DND-41 (cell line): ENCODE data around the gene SLC12A8.

Experiments used
- ATAC-seq: fragments of 200-7000 bp; cut with Tn5 transposase; 3 replicates; pipeline ENCODE4 v1.9.1; 2021; ENCODE audit warnings: low read depth; ENCODE audit not compliant: insufficient read depth
- DNase-seq: peaks from one replicate; pipeline ENCODE4 v3.0.0-alpha.2; 2020
- H2AFZ ChIP-seq: 2 replicates; pipeline ENCODE4 v1.6.0; 2012; ENCODE audit warnings: low read depth, low read length
- H3K27ac ChIP-seq: 2 replicates; pipeline ENCODE4 v1.5.1; 2012; ENCODE audit warnings: low read length, inconsistent platforms
- H3K27me3 ChIP-seq: fragments of 200-600 bp; sonication (generic); 2 replicates; pipeline ENCODE4 v1.6.0; 2012; ENCODE audit warnings: low read length, mild to moderate bottlenecking, inconsistent platforms; ENCODE audit not compliant: insufficient read depth, poor library complexity
- H3K36me3 ChIP-seq: 2 replicates; pipeline ENCODE4 v1.5.1; 2012; ENCODE audit warnings: low read length, inconsistent platforms; ENCODE audit not compliant: insufficient read depth
- H3K4me1 ChIP-seq: 2 replicates; pipeline ENCODE4 v1.5.1; 2012; ENCODE audit warnings: mild to moderate bottlenecking, low read length; ENCODE audit not compliant: insufficient read depth
- H3K4me2 ChIP-seq: 2 replicates; pipeline ENCODE4 v1.6.0; 2012; ENCODE audit warnings: mild to moderate bottlenecking, moderate library complexity, low read length, inconsistent platforms; ENCODE audit not compliant: insufficient read depth
- H3K4me3 ChIP-seq, 2 experiments: fragments of 200-600 bp in 1 of 2; shearing (Covaris generic) in 1 of 2; 2 replicates each; pipeline ENCODE4 v1.5.1; 2012 to 2016; ENCODE audit warnings: inconsistent platforms in 2 of 2, low read length in 2 of 2, mild to moderate bottlenecking in 2 of 2, low read depth in 1 of 2, moderate library complexity in 1 of 2
- H3K79me2 ChIP-seq: 2 replicates; pipeline ENCODE4 v1.6.0; 2012; ENCODE audit warnings: low read length, inconsistent platforms; ENCODE audit not compliant: insufficient read depth
- H3K9ac ChIP-seq: 2 replicates; pipeline ENCODE4 v1.6.0; 2012; ENCODE audit warnings: low read depth, mild to moderate bottlenecking, inconsistent platforms, low read length, moderate library complexity
- H3K9me3 ChIP-seq: 2 replicates; pipeline ENCODE4 v1.5.1; 2012; ENCODE audit warnings: low read length, moderate library complexity, mild to moderate bottlenecking, inconsistent platforms; ENCODE audit not compliant: insufficient read depth, severe bottlenecking
- H4K20me1 ChIP-seq: 2 replicates; pipeline ENCODE4 v1.6.0; 2012; ENCODE audit warnings: low read length; ENCODE audit not compliant: insufficient read depth
- EZH2 ChIP-seq: IDR thresholded peaks from 3 replicates; pipeline ENCODE4 v1.6.1; 2012; ENCODE audit warnings: borderline replicate concordance, low read depth, mild to moderate bottlenecking, moderate library complexity, low read length, inconsistent platforms; ENCODE audit not compliant: severe bottlenecking
- TF ChIP-seq, protein P1 (sequence below): IDR thresholded peaks from 2 replicates; pipeline ENCODE4 v1.5.1; 2012; ENCODE audit warnings: borderline replicate concordance, low read length, moderate library complexity, mild to moderate bottlenecking; ENCODE audit not compliant: poor library complexity, severe bottlenecking; ENCODE audit errors: extremely low read depth

The SLC12A8 gene

DNA sequence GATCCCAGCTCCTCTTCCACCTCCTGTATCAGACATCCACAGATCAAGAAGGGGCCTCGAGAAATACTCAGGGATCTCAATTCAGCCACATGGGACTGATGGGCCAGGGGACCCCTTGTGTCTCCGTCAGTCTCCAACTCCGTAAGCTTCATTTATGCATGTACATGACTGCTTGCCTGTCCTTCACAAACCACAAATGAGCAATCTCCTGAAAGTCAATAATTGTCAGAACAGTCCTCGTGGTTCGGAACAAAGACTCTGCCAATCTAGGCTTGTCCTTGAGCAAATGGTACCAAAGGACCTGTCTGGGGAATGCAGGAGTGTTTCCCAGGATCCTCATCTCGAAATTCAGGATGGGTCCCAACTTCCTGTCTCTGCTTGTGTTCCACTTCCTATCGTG, 20.8 kb downstream of the SLC12A8 start:
- Histone ChIP-seq H3K36me3 (no peaks in the 10 kb centered on the region), H3K4me3 (no peak overlapping the region), H3K27me3 (no peaks in the 10 kb centered on the region), H3K4me2 (no peak overlapping the region), H2AFZ (no peak overlapping the region), H4K20me1 (no peaks in the 10 kb centered on the region; the same call in 1 of the 2 replicates), H3K27ac (no peak overlapping the region), H3K4me1 (no peaks in the 10 kb centered on the region), H3K79me2 (no peaks in the 10 kb centered on the region), H3K9me3 (no peaks in the 10 kb centered on the region), H3K9ac (no peak overlapping the region)
- DNase-seq (no peak), ATAC-seq (no peak)
- TF ChIP-seq, protein P1, sequence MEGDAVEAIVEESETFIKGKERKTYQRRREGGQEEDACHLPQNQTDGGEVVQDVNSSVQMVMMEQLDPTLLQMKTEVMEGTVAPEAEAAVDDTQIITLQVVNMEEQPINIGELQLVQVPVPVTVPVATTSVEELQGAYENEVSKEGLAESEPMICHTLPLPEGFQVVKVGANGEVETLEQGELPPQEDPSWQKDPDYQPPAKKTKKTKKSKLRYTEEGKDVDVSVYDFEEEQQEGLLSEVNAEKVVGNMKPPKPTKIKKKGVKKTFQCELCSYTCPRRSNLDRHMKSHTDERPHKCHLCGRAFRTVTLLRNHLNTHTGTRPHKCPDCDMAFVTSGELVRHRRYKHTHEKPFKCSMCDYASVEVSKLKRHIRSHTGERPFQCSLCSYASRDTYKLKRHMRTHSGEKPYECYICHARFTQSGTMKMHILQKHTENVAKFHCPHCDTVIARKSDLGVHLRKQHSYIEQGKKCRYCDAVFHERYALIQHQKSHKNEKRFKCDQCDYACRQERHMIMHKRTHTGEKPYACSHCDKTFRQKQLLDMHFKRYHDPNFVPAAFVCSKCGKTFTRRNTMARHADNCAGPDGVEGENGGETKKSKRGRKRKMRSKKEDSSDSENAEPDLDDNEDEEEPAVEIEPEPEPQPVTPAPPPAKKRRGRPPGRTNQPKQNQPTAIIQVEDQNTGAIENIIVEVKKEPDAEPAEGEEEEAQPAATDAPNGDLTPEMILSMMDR, result no peak
- TF ChIP-seq EZH2, result no peak

DNA sequence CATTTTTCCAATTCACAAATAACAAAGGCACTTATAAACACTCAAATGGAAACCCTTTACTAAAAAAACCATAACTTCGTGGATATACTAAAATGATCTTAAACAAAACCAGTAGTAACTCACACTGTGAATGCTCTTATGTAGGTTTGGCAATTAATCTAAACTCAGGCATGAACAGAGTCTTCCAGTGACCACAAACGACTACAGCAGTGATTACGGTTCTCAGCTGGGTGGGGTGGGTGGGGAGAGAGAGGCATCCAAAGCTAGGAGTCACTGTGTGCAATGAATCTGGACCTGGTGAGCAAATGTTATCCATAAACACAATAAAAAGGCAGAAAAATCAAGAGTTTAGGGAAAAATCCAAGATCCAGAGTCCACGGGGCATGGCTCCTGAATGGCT, 21.3 kb downstream of the SLC12A8 start:
- no peak for ATAC-seq
- H3K27me3 ChIP-seq, result no peaks in the 10 kb centered on the region
- H3K4me2 ChIP-seq, result no peak overlapping the region
- no peaks in the 10 kb centered on the region for H3K9me3 ChIP-seq
- H4K20me1 ChIP-seq, result no peaks in the 10 kb centered on the region; the same call in 1 of the 2 replicates
- no peaks in the 10 kb centered on the region for H3K36me3 ChIP-seq
- H3K79me2 ChIP-seq, result no peaks in the 10 kb centered on the region
- H3K27ac ChIP-seq, result no peak overlapping the region
- H3K9ac ChIP-seq, result no peak overlapping the region
- no peak overlapping the region for H3K4me3 ChIP-seq
- no peaks in the 10 kb centered on the region for H3K4me1 ChIP-seq
- H2AFZ ChIP-seq, result no peak overlapping the region
- DNase-seq, result no peak
- no peak for TF ChIP-seq EZH2
- TF ChIP-seq, protein P1, result no peak

DNA sequence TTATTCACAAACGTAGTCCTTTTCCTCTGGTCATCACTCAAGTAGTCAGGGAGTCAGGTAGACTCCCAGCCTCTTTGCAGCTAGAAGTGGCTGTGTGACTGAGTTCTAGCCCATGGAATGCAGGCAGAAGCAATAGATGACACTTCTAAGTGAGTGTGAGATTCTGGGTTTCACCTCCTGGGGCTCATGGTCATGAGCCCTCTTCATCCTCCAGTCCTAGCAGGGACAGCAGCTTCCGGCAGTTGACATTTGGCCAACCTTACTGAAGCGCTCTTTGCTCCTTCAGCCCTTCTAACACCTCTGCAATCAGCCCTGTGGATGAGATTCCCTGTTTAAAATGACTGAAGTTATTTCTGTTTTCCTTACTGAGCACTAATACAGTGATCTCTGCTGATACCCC, 21.8 kb downstream of the SLC12A8 start:
- no peaks in the 10 kb centered on the region; the same call in 1 of the 2 replicates for H4K20me1 ChIP-seq
- no peak overlapping the region for H3K4me3 ChIP-seq
- H3K36me3 ChIP-seq, result no peaks in the 10 kb centered on the region
- TF ChIP-seq, protein P1, result no peak
- no peaks in the 10 kb centered on the region for H3K27me3 ChIP-seq
- H3K9me3 ChIP-seq, result no peaks in the 10 kb centered on the region
- no peak overlapping the region for H2AFZ ChIP-seq
- no peaks in the 10 kb centered on the region for H3K4me1 ChIP-seq
- no peak overlapping the region for H3K4me2 ChIP-seq
- H3K27ac ChIP-seq, result no peak overlapping the region
- no peak for DNase-seq
- no peaks in the 10 kb centered on the region for H3K79me2 ChIP-seq
- ATAC-seq, result no peak
- H3K9ac ChIP-seq, result no peak overlapping the region
